Adrenal gland (tissue), 12 donors: ENCODE measurements around the gene NHERF1. TPM values are rescaled to one million over a fixed set of nuclear protein-coding genes. Genes with fewer than 3 reads are reported as not detected.

ENCODE experiments used
- DNase-seq, 7 donors: peaks; one replicate each; pipeline ENCODE4 v3.0.0-alpha.2; 2019 to 2020
- H3K27ac ChIP-seq, 5 donors: fragments of 200-600 bp; sonication (generic) in 4 of 5; 1 replicate in 3 of 5; 2 replicates in 2 of 5; pipeline versions ENCODE4 v1.5.1 to v1.8.0; 2016 to 2020; ENCODE audit warnings: mild to moderate bottlenecking in 1 of 5
- H3K27me3 ChIP-seq: fragments of 200-600 bp; 2 replicates; pipeline ENCODE4 v1.8.0; 2021
- H3K36me3 ChIP-seq, 2 donors: fragments of 200-600 bp; replicated peaks in 1 of 2; 1 replicate in 1 of 2; 2 replicates in 1 of 2; pipeline versions ENCODE4 v1.5.1 to v1.8.0; 2018 to 2022
- H3K4me1 ChIP-seq, 2 donors: fragments of 200-600 bp; replicated peaks in 1 of 2; 1 replicate in 1 of 2; 2 replicates in 1 of 2; pipeline versions ENCODE4 v1.5.1 to v1.8.0; 2018 to 2021
- H3K4me3 ChIP-seq, 4 donors: fragments of 200-600 bp; sonication (generic) in 3 of 4; one replicate each; pipeline ENCODE4 v1.5.1; 2016 to 2018
- H3K9me3 ChIP-seq, 3 donors: fragments of 200-600 bp; sonication (generic) in 1 of 3; replicated peaks in 1 of 3; 1 replicate in 2 of 3; 2 replicates in 1 of 3; pipeline versions ENCODE4 v1.5.1 to v1.8.0; 2016 to 2021
- CTCF ChIP-seq, 6 experiments: fragments of 450-650 bp in 4 of 6; fragments of 200-600 bp in 2 of 6; sonication (generic) in 1 of 6; IDR thresholded peaks; 1 replicate in 5 of 6; 2 replicates in 1 of 6; pipeline versions ENCODE4 v1.5.1 to v1.8.0; 2016 to 2021; ENCODE audit warnings: antibody characterized with exemption in 6 of 6, mild to moderate bottlenecking in 2 of 6, moderate library complexity in 1 of 6
- POLR2A ChIP-seq, 2 donors: fragments of 450-650 bp; IDR thresholded peaks; one replicate each; pipeline ENCODE4 v1.6.1; 2017; ENCODE audit warnings: antibody characterized with exemption in 2 of 2, mild to moderate bottlenecking in 2 of 2, moderate library complexity in 1 of 2
- WGBS, 4 donors: extraction: QIAGEN DNeasy Blood & Tissue Kit in 2 of 4; methylation state at CpG; one replicate each; pipeline versions ENCODE4 v1.1.5 to v1.1.7; 2013 to 2017; 5-methylcytosine and 5-hydroxymethylcytosine counted together
- intact Hi-C, 2 donors: fragments of 100-400 bp; cut with DNase I; formaldehyde crosslinking; loops; one replicate each; pipeline versions ENCODE4 v1.14.1 to v1.15.0; 2022 to 2023
- polyA plus RNA-seq, 3 donors: library from polyadenylated mRNA; stranded (reverse); fragments of 200-250 nt in 2 of 3; fragments of 350-450 nt in 1 of 3; fragmentation: Illumina TruSeq in 1 of 3; extraction: RNeasy Lipid Tissue Mini Kit (QIAGEN cat#74804) in 1 of 3; gene quantifications; one replicate each; pipeline ENCODE4 v1.2.3, GENCODE V29; 2013 to 2014
- total RNA-seq, 9 donors: library from RNA; depleted of rRNA in 4 of 9; stranded (reverse); fragments of >200 nt in 4 of 9; fragments of 120-200 nt in 1 of 9; fragmentation: NEBNext Ultra II Directional in 1 of 9; extraction: Animal tissue kit (Norgen Biotek cat#: 25700) in 1 of 9; gene quantifications; one replicate each; pipeline versions ENCODE4 v1.1.0 to v1.2.4, GENCODE V29; 2013 to 2023
- donor health status: healthy with polysubstance abuse.
- donor health status: Bipolar disorder and iron deficiency.
- donor health status: DM: yes; HTN: yes; CAD: no.
- donor health status: DM: no; HTN: no; CAD: no.
- donor health status: DM: no; HTN: no; CAD: no.
- donor health status: DM: yes; HTN: yes; CAD: no.

Gene NHERF1
- total and polyA plus RNA-seq, 12 donors = 22.0 to 277 (median 209) TPM

- H3K27ac ChIP-seq = peak overlapping the region in 3 of 5 donors; percentile 31 to 80 (median 53)
- H3K9me3 ChIP-seq = no peaks in the 10 kb centered on the region
- no peak overlapping the region for H3K4me3 ChIP-seq
- H3K27me3 ChIP-seq = no peaks in the 10 kb centered on the region
- peaks cover 31 to 52% of the 10 kb centered on the region in 2 donors for H3K4me1 ChIP-seq
- intact Hi-C loops = no loop called here
- 76 to 82% (median 78%) methylated on average over 7 of the region's 7 CpGs for WGBS, 4 donors
- DNase-seq = no peak
- H3K36me3 ChIP-seq = no peaks in the 10 kb centered on the region
- TF ChIP-seq CTCF (IDR thresholded peaks at IDR 0.05) (no peak), POLR2A (IDR thresholded peaks at IDR 0.05) (no peak)
Measured at GRCh38 chr17:74752822-74753401, 4.5 kb downstream of the NHERF1 start.

- DNase-seq = no peak
- Histone ChIP-seq H3K27ac (no peak overlapping the region), H3K36me3 (no peaks in the 10 kb centered on the region), H3K9me3 (no peaks in the 10 kb centered on the region), H3K4me3 (no peak overlapping the region), H3K4me1 (peaks cover 46 to 66% of the 10 kb centered on the region in 2 donors), H3K27me3 (no peaks in the 10 kb centered on the region)
- intact Hi-C loops = no loop called here
- WGBS, 4 donors = 91 to 100% (median 95%) methylated on average over 1 to 3 of the region's 3 CpGs
- TF ChIP-seq POLR2A (IDR thresholded peaks at IDR 0.05) (no peak), CTCF (IDR thresholded peaks at IDR 0.05) (no peak)
Measured at GRCh38 chr17:74754832-74755231, 6.4 kb downstream of the NHERF1 start.

GRCh38 chr17:74755533-74755932, 7.1 kb downstream of the NHERF1 start:
- Histone ChIP-seq H3K4me1 (peaks cover 54 to 66% of the 10 kb centered on the region in 2 donors), H3K4me3 (no peak overlapping the region), H3K36me3 (no peaks in the 10 kb centered on the region), H3K27ac (no peak overlapping the region), H3K9me3 (no peaks in the 10 kb centered on the region), H3K27me3 (no peaks in the 10 kb centered on the region)
- no peak for TF ChIP-seq POLR2A (IDR thresholded peaks at IDR 0.05)
- TF ChIP-seq CTCF (IDR thresholded peaks at IDR 0.05) = no peak
- intact Hi-C loops = no loop called here
- no peak for DNase-seq
- WGBS, 4 donors = 85 to 97% (median 89%) methylated on average over 8 of the region's 8 CpGs

GRCh38 chr17:74756891-74757290, 8.5 kb downstream of the NHERF1 start:
- H3K4me1 ChIP-seq = peaks cover 52 to 63% of the 10 kb centered on the region in 2 donors

GRCh38 chr17:74757502-74757901, 9.1 kb downstream of the NHERF1 start:
- 62 to 92% (median 79%) methylated on average over 2 to 3 of the region's 3 CpGs for WGBS, 4 donors
- no peak for TF ChIP-seq POLR2A (IDR thresholded peaks at IDR 0.05)
- TF ChIP-seq CTCF (IDR thresholded peaks at IDR 0.05) = no peak
- Histone ChIP-seq H3K4me1 (peaks cover 46 to 63% of the 10 kb centered on the region in 2 donors), H3K36me3 (no peaks in the 10 kb centered on the region), H3K27ac (peak overlapping the region; percentile 31 to 83 (median 75)), H3K4me3 (no peak overlapping the region), H3K9me3 (no peaks in the 10 kb centered on the region), H3K27me3 (no peaks in the 10 kb centered on the region)
- intact Hi-C loops = no loop called here
- DNase-seq = peak in 4 of 7 donors; percentile 53 to 76 (median 70)

More at GRCh38 chr17:74756891-74757290, 8.5 kb downstream of the NHERF1 start:
- Histone ChIP-seq H3K9me3 (no peaks in the 10 kb centered on the region), H3K27ac (peak overlapping the region in 4 of 5 donors; percentile 31 to 83 (median 76)), H3K4me3 (no peak overlapping the region), H3K27me3 (no peaks in the 10 kb centered on the region), H3K36me3 (no peaks in the 10 kb centered on the region)
- 69 to 86% (median 80%) methylated on average over 3 of the region's 3 CpGs; no CpG with 5 or more reads in 1 of the 4 donors for WGBS, 4 donors
- intact Hi-C loops = no loop called here
- no peak for DNase-seq
- no peak for TF ChIP-seq POLR2A (IDR thresholded peaks at IDR 0.05)
